Upper lobe of left lung (tissue), 6 donors: Measurements from ENCODE around the gene PSMB3. TPM values are rescaled to one million over a fixed set of nuclear protein-coding genes. Genes with fewer than 3 reads are reported as not detected.
A peak's percentile ranks its signal among the peaks of the same experiment; 100 is the strongest.

Source experiments
- ATAC-seq, 2 donors: fragments of 200-7000 bp; cut with Tn5 transposase; one replicate each; pipeline ENCODE4 v1.9.1; 2022; ENCODE audit warnings: mild to moderate bottlenecking in 2 of 2, moderate library complexity in 2 of 2; ENCODE audit not compliant: low FRiP score in 2 of 2
- DNase-seq, 2 donors: peaks; one replicate each; pipeline ENCODE4 v3.0.0-alpha.2; 2019 to 2020
- H3K27ac ChIP-seq, 4 donors: fragments of 200-600 bp; sonication (generic); one replicate each; pipeline ENCODE4 v1.5.1; 2016 to 2019
- H3K27me3 ChIP-seq, 4 donors: fragments of 200-600 bp; sonication (generic); one replicate each; pipeline ENCODE4 v1.5.1; 2017 to 2019
- H3K36me3 ChIP-seq, 4 donors: fragments of 200-600 bp; sonication (generic); one replicate each; pipeline ENCODE4 v1.5.1; 2016 to 2019
- H3K4me1 ChIP-seq, 4 donors: fragments of 200-600 bp; sonication (generic); one replicate each; pipeline ENCODE4 v1.5.1; 2018 to 2019
- H3K4me3 ChIP-seq, 4 donors: fragments of 200-600 bp; sonication (generic); one replicate each; pipeline ENCODE4 v1.5.1; 2017 to 2019; ENCODE audit warnings: mild to moderate bottlenecking in 2 of 4, moderate library complexity in 1 of 4
- H3K9me3 ChIP-seq, 4 donors: fragments of 200-600 bp; sonication (generic); one replicate each; pipeline ENCODE4 v1.5.1; 2018 to 2019
- EP300 ChIP-seq, 4 donors: sonication (generic); formaldehyde crosslinking; IDR thresholded peaks; one replicate each; pipeline ENCODE4 v1.5.1; 2017; ENCODE audit warnings: antibody characterized with exemption in 4 of 4, control low read depth in 2 of 4
- POLR2A ChIP-seq, 4 donors: fragments of 450-650 bp; IDR thresholded peaks; one replicate each; pipeline ENCODE4 v1.5.1; 2016 to 2017; ENCODE audit warnings: antibody characterized with exemption in 4 of 4, mild to moderate bottlenecking in 2 of 4
- POLR2AphosphoS5 ChIP-seq, 2 donors: sonication (generic); formaldehyde crosslinking; IDR thresholded peaks; one replicate each; pipeline ENCODE4 v1.5.1; 2017; ENCODE audit warnings: antibody characterized with exemption in 2 of 2
- WGBS, 2 donors: methylation state at CpG; one replicate each; pipeline ENCODE4 v1.1.5; 2017 to 2018; 5-methylcytosine and 5-hydroxymethylcytosine counted together
- total RNA-seq, 6 donors: library from RNA; depleted of rRNA in 4 of 6; stranded (reverse); fragments of >200 nt in 4 of 6; gene quantifications; one replicate each; pipeline versions ENCODE4 v1.1.0 to v1.2.1, GENCODE V29; 2016 to 2021
- TF ChIP-seq, protein P1 (sequence below), 6 experiments: fragments of 450-650 bp in 4 of 6; fragments of 200-600 bp in 2 of 6; sonication (generic) in 2 of 6; IDR thresholded peaks; one replicate each; pipeline ENCODE4 v1.5.1; 2016 to 2019; ENCODE audit warnings: antibody characterized with exemption in 6 of 6
- donor health status: DM: no; HTN: no; CAD: no; lungs with moderate emphysema.
- donor health status: DM: no; HTN: yes; CAD: no; lungs with severe emphysema.

Gene PSMB3
- total RNA-seq, 6 donors from 2014 or later: 61.8 to 157 (median 79.2) TPM

DNA sequence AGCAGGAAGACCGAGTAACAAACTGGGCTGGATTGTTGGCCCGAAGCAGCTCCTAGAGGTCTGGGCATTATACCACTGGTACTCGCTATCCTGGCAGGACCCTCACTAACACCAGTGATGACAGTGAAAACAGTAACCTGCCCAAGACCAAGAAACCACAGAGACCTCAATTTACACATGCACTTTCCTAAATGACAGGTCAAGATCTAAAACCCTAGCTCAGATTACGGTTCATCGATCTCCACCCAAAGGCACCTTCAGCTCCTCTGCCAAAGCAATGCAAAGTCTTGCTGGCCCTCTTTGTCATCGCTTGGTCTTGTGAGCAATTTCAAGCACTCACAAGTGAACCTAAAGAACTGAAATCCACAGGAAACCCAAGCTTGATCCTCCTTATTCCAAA, 45.3 kb downstream of the PSMB3 start:
- no peak for ATAC-seq
- TF ChIP-seq EP300 (IDR thresholded peaks at IDR 0.05) (no peak), POLR2AphosphoS5 (IDR thresholded peaks at IDR 0.05) (no peak)
- TF ChIP-seq, protein P1, sequence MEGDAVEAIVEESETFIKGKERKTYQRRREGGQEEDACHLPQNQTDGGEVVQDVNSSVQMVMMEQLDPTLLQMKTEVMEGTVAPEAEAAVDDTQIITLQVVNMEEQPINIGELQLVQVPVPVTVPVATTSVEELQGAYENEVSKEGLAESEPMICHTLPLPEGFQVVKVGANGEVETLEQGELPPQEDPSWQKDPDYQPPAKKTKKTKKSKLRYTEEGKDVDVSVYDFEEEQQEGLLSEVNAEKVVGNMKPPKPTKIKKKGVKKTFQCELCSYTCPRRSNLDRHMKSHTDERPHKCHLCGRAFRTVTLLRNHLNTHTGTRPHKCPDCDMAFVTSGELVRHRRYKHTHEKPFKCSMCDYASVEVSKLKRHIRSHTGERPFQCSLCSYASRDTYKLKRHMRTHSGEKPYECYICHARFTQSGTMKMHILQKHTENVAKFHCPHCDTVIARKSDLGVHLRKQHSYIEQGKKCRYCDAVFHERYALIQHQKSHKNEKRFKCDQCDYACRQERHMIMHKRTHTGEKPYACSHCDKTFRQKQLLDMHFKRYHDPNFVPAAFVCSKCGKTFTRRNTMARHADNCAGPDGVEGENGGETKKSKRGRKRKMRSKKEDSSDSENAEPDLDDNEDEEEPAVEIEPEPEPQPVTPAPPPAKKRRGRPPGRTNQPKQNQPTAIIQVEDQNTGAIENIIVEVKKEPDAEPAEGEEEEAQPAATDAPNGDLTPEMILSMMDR (IDR thresholded peaks at IDR 0.05): no peak
- H3K9me3 ChIP-seq: no peaks in the 10 kb centered on the region
- no peak for DNase-seq
- H3K36me3 ChIP-seq: peaks cover 10 to 20% (median 18%) of the 10 kb centered on the region in 4 donors
- H3K27me3 ChIP-seq: no peaks in the 10 kb centered on the region
- 63 to 68% methylated on average over 6 of the region's 6 CpGs for WGBS, 2 donors
- H3K4me1 ChIP-seq: peaks cover 28 to 46% (median 34%) of the 10 kb centered on the region in 4 donors
- H3K4me3 ChIP-seq: peak overlapping the region in 3 of 4 donors; percentile 97 to 98 (median 97)
- peak overlapping the region in 3 of 4 donors; percentile 2 to 100 (median 100) for H3K27ac ChIP-seq

DNA sequence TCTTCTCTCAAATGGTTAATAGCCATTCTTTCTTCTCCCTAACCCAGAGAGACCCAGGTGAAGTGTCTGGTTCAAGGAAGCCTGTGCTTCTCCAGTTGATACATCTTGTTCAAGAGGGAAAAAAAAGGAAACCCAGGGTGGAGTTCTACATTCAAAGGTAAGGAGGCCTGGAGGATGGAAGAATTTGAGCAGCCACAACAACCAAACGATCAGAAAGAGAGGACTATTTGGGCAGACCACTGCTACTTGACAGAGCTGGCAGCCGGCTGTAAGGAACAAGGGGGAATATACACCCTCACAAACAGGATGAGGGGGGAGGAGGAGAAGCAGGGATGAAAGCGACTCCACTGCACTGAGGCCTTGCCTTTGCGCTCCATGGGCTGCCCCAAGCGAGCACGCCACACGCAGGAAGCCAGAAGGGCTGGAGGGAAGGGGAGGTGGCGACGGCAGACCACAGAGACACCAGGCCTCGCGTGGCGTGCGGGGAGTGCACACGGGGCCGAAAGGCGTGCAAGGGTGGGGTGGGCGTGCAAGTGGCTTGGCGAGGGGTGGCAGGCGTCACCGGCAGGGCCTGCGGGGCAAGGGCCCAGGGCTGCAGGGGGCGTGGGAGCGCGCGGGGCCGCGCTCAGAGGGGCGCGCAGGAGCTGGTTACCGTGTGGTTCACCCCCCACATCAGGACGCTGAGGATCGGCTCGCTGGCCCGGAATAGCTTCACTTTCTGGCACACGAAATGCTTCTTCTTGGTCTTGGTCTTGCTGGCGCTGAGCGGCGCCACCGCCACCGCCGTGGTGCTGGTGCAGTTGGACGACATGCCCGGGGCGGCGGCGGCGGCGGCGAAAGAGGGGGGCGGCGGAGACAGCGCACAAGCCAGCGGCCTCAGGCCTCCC, 46.3 kb downstream of the PSMB3 start:
- peak; percentile 51 to 57 for ATAC-seq
- 0% methylated on average over 11 to 13 of the region's 53 CpGs for WGBS, 2 donors
- peak in 1 of 2 donors; percentile 56 for DNase-seq
- TF ChIP-seq, protein P1 (IDR thresholded peaks at IDR 0.05): peak in 1 of 6 experiments; percentile 11
- TF ChIP-seq POLR2AphosphoS5 (IDR thresholded peaks at IDR 0.05) (no peak), POLR2A (IDR thresholded peaks at IDR 0.05) (no peak), EP300 (IDR thresholded peaks at IDR 0.05) (no peak)
- H3K36me3 ChIP-seq: peaks cover 14 to 30% (median 25%) of the 10 kb centered on the region in 4 donors
- no peaks in the 10 kb centered on the region for H3K27me3 ChIP-seq
- peaks cover 28 to 46% (median 34%) of the 10 kb centered on the region in 4 donors for H3K4me1 ChIP-seq
- H3K4me3 ChIP-seq: peak overlapping the region; percentile 87 to 98 (median 97)
- H3K9me3 ChIP-seq: no peaks in the 10 kb centered on the region
- H3K27ac ChIP-seq: peak overlapping the region; percentile 99 to 100 (median 100)

DNA sequence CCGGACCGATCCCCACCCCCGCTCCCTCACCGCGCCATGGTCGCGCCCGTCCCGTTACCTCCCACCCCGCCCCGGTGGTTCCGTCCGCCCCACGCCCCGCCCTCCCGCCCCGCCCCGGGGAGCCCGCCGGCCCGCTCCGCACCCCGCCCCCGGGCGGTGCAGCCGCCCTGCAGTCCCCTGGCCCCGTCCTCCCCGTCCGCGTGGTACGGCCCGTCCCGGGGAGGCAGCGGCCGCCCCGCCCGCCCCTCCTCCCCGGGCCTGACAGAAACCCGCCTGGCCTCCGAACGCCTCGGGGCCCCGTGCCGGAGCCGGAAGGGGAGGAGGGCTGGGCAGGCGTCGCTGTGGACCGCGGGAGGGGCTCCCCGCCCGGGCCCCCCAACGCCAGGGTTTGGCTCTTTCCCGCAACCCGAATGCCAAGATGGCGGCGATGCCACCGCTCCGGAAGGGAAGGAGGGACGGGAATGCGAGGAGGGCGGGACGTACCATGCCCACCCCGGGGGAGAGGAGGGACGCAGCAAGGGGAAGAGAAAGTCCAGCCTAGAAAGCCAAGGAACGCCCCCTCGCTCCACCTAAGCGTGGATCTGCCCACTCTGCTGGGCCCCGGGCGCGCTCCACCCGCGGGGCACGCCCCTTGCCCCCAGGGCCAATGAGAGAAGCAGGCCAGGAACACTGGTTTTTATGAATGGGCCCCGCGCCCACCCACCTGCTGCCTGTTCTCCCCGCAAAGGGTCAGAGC, 47.1 kb downstream of the PSMB3 start, which contains the start of gene PIP4K2B:
Gene PIP4K2B (minus strand): TSS at position 56 of the 736 bp plus-strand sequence. CDS start 132 bp downstream, outside the sequence.
- Histone ChIP-seq H3K27me3 (no peaks in the 10 kb centered on the region), H3K36me3 (peaks cover 20 to 37% (median 33%) of the 10 kb centered on the region in 4 donors), H3K27ac (peak within 1 kb of the TSS; percentile 99 to 100 (median 100)), H3K4me1 (peaks cover 28 to 46% (median 34%) of the 10 kb centered on the region in 4 donors), H3K4me3 (peak within 1 kb of the TSS; percentile 87 to 98 (median 97)), H3K9me3 (no peaks in the 10 kb centered on the region)
- DNase-seq: peak; percentile 97
- 0% methylated on average over 1 to 35 of the region's 76 CpGs for WGBS, 2 donors
- peak; percentile 98 to 99 for ATAC-seq
- TF ChIP-seq POLR2A (IDR thresholded peaks at IDR 0.05) (peak in 2 of 4 donors; percentile 65 to 74), EP300 (IDR thresholded peaks at IDR 0.05) (peak in 1 of 4 donors; percentile 21), POLR2AphosphoS5 (IDR thresholded peaks at IDR 0.05) (peak; percentile 87 to 88)
- TF ChIP-seq, protein P1 (IDR thresholded peaks at IDR 0.05): peak in 2 of 6 experiments; percentile 0 to 20

DNA sequence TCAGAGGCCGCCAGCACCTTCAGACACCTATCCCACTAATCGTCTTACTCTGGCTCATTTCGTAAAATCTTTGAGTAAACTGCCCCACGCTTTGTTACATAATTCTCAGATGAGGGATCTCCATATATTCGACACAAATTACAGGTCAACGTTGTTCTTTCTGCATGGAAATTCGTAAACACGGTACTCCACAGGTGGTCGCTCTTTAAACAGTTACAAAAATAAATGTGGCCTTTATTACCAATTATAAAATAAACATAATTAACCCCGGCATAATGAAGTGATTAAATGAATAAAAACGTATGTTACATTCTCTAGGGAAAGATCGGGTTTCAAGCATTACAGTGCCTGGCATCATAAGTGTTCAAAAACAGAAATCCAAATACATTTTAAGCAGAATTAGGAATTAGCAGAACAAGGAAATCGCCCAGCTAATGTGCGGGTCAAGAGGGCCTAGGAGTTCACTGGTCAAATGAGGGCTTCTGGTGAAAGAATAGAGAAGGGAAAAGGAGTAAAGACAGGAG, 47.8 kb downstream of the PSMB3 start:
- TF ChIP-seq, protein P1 (IDR thresholded peaks at IDR 0.05): no peak
- TF ChIP-seq POLR2A (IDR thresholded peaks at IDR 0.05): no peak
- TF ChIP-seq EP300 (IDR thresholded peaks at IDR 0.05): no peak
- TF ChIP-seq POLR2AphosphoS5 (IDR thresholded peaks at IDR 0.05): no peak
- ATAC-seq (no peak), DNase-seq (no peak)
- WGBS, 2 donors: 17 to 24% methylated on average over 13 to 14 of the region's 14 CpGs
- peak overlapping the region; percentile 99 to 100 (median 100) for H3K27ac ChIP-seq
- H3K36me3 ChIP-seq: peaks cover 20 to 44% (median 39%) of the 10 kb centered on the region in 4 donors
- H3K4me3 ChIP-seq: peak overlapping the region; percentile 71 to 98 (median 97)
- H3K9me3 ChIP-seq: no peaks in the 10 kb centered on the region
- peaks cover 28 to 46% (median 34%) of the 10 kb centered on the region in 4 donors for H3K4me1 ChIP-seq
- no peaks in the 10 kb centered on the region for H3K27me3 ChIP-seq
